ENCODE measurements around the gene GPR146. TPM values are rescaled to one million over a fixed set of nuclear protein-coding genes. Genes with fewer than 3 reads are reported as not detected.

The GPR146 gene
- total RNA-seq, 2 experiments from 2014 or later, result 5.6 to 8.5 TPM

GRCh38 chr7:1094870-1095269 lies 50.5 kb downstream of the GPR146 start:
- POLR2A ChIA-PET, result interaction anchor here (1.0 kb wide), 1 partner anchor 37 kb away, joined by 4 read pairs; no protein-coding TSS in a partner anchor
- CTCF ChIA-PET, result interaction anchor here (1.0 kb wide), 1 partner anchor 9 kb away, joined by 3 read pairs; no protein-coding TSS in a partner anchor
- no peak for TF ChIP-seq CTCF (IDR thresholded peaks at IDR 0.05)
- no peaks in the 10 kb centered on the region for H3K4me1 Mint-ChIP-seq (ENCODE audit: low read depth)
- no peaks in the 10 kb centered on the region for H3K27me3 Mint-ChIP-seq
- ATAC-seq, result no peak
- H3K36me3 Mint-ChIP-seq (ENCODE audit: low read depth), result peaks cover 12% of the 10 kb centered on the region
- intact Hi-C loops (cut with micrococcal nuclease), result no loop called here
- DNase-seq, result no peak
- H3K4me3 Mint-ChIP-seq, result no peak overlapping the region
- no peak overlapping the region for H3K27ac Mint-ChIP-seq
- H3K9me3 Mint-ChIP-seq, result no peaks in the 10 kb centered on the region

GRCh38 chr7:1095621-1096155 lies 51.3 kb downstream of the GPR146 start:
- DNase-seq, result no peak
- H3K27me3 Mint-ChIP-seq, result no peaks in the 10 kb centered on the region
- POLR2A ChIA-PET, result interaction anchor here (1.0 kb wide), 1 partner anchor 36 kb away, joined by 4 read pairs; no protein-coding TSS in a partner anchor
- ATAC-seq, result no peak
- no peak overlapping the region for H3K4me3 Mint-ChIP-seq
- no peak for TF ChIP-seq CTCF (IDR thresholded peaks at IDR 0.05)
- CTCF ChIA-PET, result interaction anchor here (1.4 to 1.9 kb wide), 2 partner anchors 9 to 30 kb away, joined by 4 to 6 read pairs; no protein-coding TSS in a partner anchor
- no peaks in the 10 kb centered on the region for H3K9me3 Mint-ChIP-seq
- H3K27ac Mint-ChIP-seq, result no peak overlapping the region
- H3K4me1 Mint-ChIP-seq (ENCODE audit: low read depth), result no peaks in the 10 kb centered on the region
- intact Hi-C loops (cut with micrococcal nuclease), result no loop called here
- H3K36me3 Mint-ChIP-seq (ENCODE audit: low read depth), result peaks cover 12% of the 10 kb centered on the region

- TF ChIP-seq CTCF (IDR thresholded peaks at IDR 0.05), result no peak
- DNase-seq (no peak), ATAC-seq (no peak)
- ChIA-PET CTCF (interaction anchor here (1.0 to 1.9 kb wide), 3 partner anchors 10 to 104 kb away, joined by 3 to 6 read pairs (median 4); no protein-coding TSS in a partner anchor), POLR2A (no interaction called here)
- Mint-ChIP-seq H3K36me3 (ENCODE audit: low read depth) (peaks cover 12% of the 10 kb centered on the region), H3K27ac (no peak overlapping the region), H3K4me1 (ENCODE audit: low read depth) (no peaks in the 10 kb centered on the region), H3K27me3 (no peaks in the 10 kb centered on the region), H3K9me3 (no peaks in the 10 kb centered on the region), H3K4me3 (no peak overlapping the region)
- intact Hi-C loops (cut with micrococcal nuclease), result no loop called here
Observed at GRCh38 chr7:1096156-1097119, 52.1 kb downstream of the GPR146 start.

GRCh38 chr7:1097120-1097504 lies 52.8 kb downstream of the GPR146 start:
- CTCF ChIA-PET, result interaction anchor here (1.0 to 1.9 kb wide), 2 partner anchors 11 to 104 kb away, joined by 3 to 6 read pairs; no protein-coding TSS in a partner anchor
- H3K9me3 Mint-ChIP-seq, result no peaks in the 10 kb centered on the region
- ATAC-seq, result no peak
- POLR2A ChIA-PET, result no interaction called here
- TF ChIP-seq CTCF (IDR thresholded peaks at IDR 0.05), result no peak
- no peak overlapping the region for H3K27ac Mint-ChIP-seq
- H3K36me3 Mint-ChIP-seq (ENCODE audit: low read depth), result peaks cover 12% of the 10 kb centered on the region
- H3K4me1 Mint-ChIP-seq (ENCODE audit: low read depth), result no peaks in the 10 kb centered on the region
- H3K27me3 Mint-ChIP-seq, result no peaks in the 10 kb centered on the region
- intact Hi-C loops (cut with micrococcal nuclease), result no loop called here
- no peak for DNase-seq
- no peak overlapping the region for H3K4me3 Mint-ChIP-seq

All from activated CD8-positive, alpha-beta T cell treated with anti-CD3 and anti-CD28 coated beads for 36 hours (primary cell).